H1 (cell line): ENCODE measurements around the gene CDH7. TPM values are rescaled to one million over a fixed set of nuclear protein-coding genes. Genes with fewer than 3 reads are reported as not detected.

Source experiments
- CTCF ChIA-PET: fragments of 300-600 bp; sonication (Branson Sonifier 250); formaldehyde crosslinking; loops from one replicate; lab custom pipeline; 2021; ENCODE audit not compliant: partially characterized antibody; lab: Charles Lee
- POLR2A ChIA-PET: fragments of 300-600 bp; sonication (Branson Sonifier 250); formaldehyde crosslinking; loops from one replicate; lab custom pipeline; 2021; ENCODE audit warnings: inconsistent platforms; ENCODE audit not compliant: partially characterized antibody; lab: Charles Lee
- DNase-seq, 2 experiments: peaks; one replicate each; pipeline versions ENCODE4 v3.0.0 to v3.0.0-alpha.2; 2010 to 2022; ENCODE audit warnings: low spot score in 2 of 2, low read depth in 1 of 2, mixed read lengths in 1 of 2
- FAIRE-seq: peaks from 2 replicates; lab custom pipeline; 2011; peaks lifted over from hg19 to GRCh38; lab: Jason Lieb, UNC
- H2AFZ ChIP-seq: 2 replicates; pipeline ENCODE4 v1.8.1; 2012; ENCODE audit warnings: low read length, inconsistent platforms
- H2AK5ac ChIP-seq: 2 replicates; pipeline ENCODE4 v1.6.1; 2013; ENCODE audit warnings: low read depth, low read length
- H2BK120ac ChIP-seq: replicated peaks from 2 replicates; pipeline ENCODE3; 2013; ENCODE audit warnings: low read depth, low read length, inconsistent platforms
- H2BK12ac ChIP-seq: 2 replicates; pipeline ENCODE4 v1.6.1; 2013; ENCODE audit warnings: low read depth, low read length
- H2BK15ac ChIP-seq: 2 replicates; pipeline ENCODE4 v1.6.1; 2013; ENCODE audit warnings: low read length
- H2BK20ac ChIP-seq: 2 replicates; pipeline ENCODE4 v1.6.1; 2013; ENCODE audit warnings: low read length
- H2BK5ac ChIP-seq: 2 replicates; pipeline ENCODE4 v1.6.1; 2013; ENCODE audit warnings: low read depth, low read length
- H3K14ac ChIP-seq: 2 replicates; pipeline ENCODE4 v1.6.1; 2013; ENCODE audit warnings: inconsistent platforms; ENCODE audit not compliant: insufficient read length
- H3K18ac ChIP-seq: 2 replicates; pipeline ENCODE4 v1.6.1; 2013; ENCODE audit warnings: low read length; ENCODE audit errors: extremely low read depth
- H3K23ac ChIP-seq: 2 replicates; pipeline ENCODE4 v1.6.1; 2013; ENCODE audit warnings: inconsistent platforms; ENCODE audit not compliant: insufficient read length
- H3K23me2 ChIP-seq: 2 replicates; pipeline ENCODE4 v1.6.1; 2013; ENCODE audit warnings: low read depth, low read length
- H3K27ac ChIP-seq: 2 replicates; pipeline ENCODE4 v1.6.1; 2011; ENCODE audit warnings: low read depth, low read length, inconsistent platforms
- H3K27me3 ChIP-seq, 4 experiments: replicated peaks in 1 of 4; 1 replicate in 1 of 4; 2 replicates in 3 of 4; pipeline versions ENCODE4 v1.6.1 to v1.8.1; 2011 to 2013; ENCODE audit warnings: low read length in 3 of 4, mild to moderate bottlenecking in 3 of 4, inconsistent platforms in 2 of 4, mixed read lengths in 2 of 4, moderate library complexity in 1 of 4; ENCODE audit not compliant: control insufficient read depth in 3 of 4, insufficient read depth in 3 of 4; ENCODE audit errors: extremely low read depth in 1 of 4
- H3K36me3 ChIP-seq, 4 experiments: 2 replicates each; pipeline versions ENCODE4 v1.6.1 to v1.8.1; 2011 to 2013; ENCODE audit warnings: mild to moderate bottlenecking in 4 of 4, low read length in 3 of 4, moderate library complexity in 2 of 4, control low read depth in 1 of 4, inconsistent platforms in 1 of 4; ENCODE audit not compliant: insufficient read depth in 4 of 4, control insufficient read depth in 2 of 4
- H3K4ac ChIP-seq: replicated peaks from 2 replicates; pipeline ENCODE3; 2013; ENCODE audit warnings: low read length, low read depth, mixed read lengths, inconsistent platforms; ENCODE audit not compliant: insufficient read length
- H3K4me1 ChIP-seq, 4 experiments: replicated peaks in 1 of 4; 1 replicate in 1 of 4; 2 replicates in 3 of 4; pipeline versions ENCODE4 v1.6.1 to v1.8.1; 2011 to 2013; ENCODE audit warnings: low read length in 3 of 4, inconsistent platforms in 2 of 4, mixed read lengths in 1 of 4; ENCODE audit not compliant: insufficient read depth in 4 of 4, control insufficient read depth in 3 of 4
- H3K4me2 ChIP-seq, 2 experiments: 2 replicates each; pipeline versions ENCODE4 v1.6.1 to v1.8.1; 2011 to 2013; ENCODE audit warnings: low read depth in 2 of 2, low read length in 2 of 2, control low read depth in 1 of 2, inconsistent platforms in 1 of 2, mild to moderate bottlenecking in 1 of 2; ENCODE audit not compliant: insufficient read depth in 1 of 2
- H3K4me3 ChIP-seq, 4 experiments: fragments of 200-600, 300-600 bp in 1 of 4; sonication (generic), shearing (Covaris generic), sonication (Bioruptor Twin) in 1 of 4; 2 replicates each; pipeline versions ENCODE4 v1.5.1 to v1.8.1; 2011 to 2016; ENCODE audit warnings: low read length in 4 of 4, low read depth in 3 of 4, control low read depth in 2 of 4, inconsistent platforms in 2 of 4, mild to moderate bottlenecking in 2 of 4, mixed read lengths in 1 of 4, moderate library complexity in 1 of 4; ENCODE audit not compliant: insufficient read depth in 2 of 4; ENCODE audit errors: extremely low read depth in 1 of 4
- H3K56ac ChIP-seq: replicated peaks from 2 replicates; pipeline ENCODE3; 2013; ENCODE audit warnings: low read depth, mild to moderate bottlenecking, mixed read lengths, low read length, inconsistent platforms; ENCODE audit not compliant: insufficient read length
- H3K79me1 ChIP-seq: 2 replicates; pipeline ENCODE4 v1.6.1; 2013; ENCODE audit warnings: low read depth, low read length, control low read depth
- H3K79me2 ChIP-seq, 2 experiments: 2 replicates each; pipeline versions ENCODE4 v1.6.1 to v1.8.1; 2012 to 2013; ENCODE audit warnings: low read length in 2 of 2, mild to moderate bottlenecking in 2 of 2, inconsistent platforms in 1 of 2; ENCODE audit not compliant: insufficient read depth in 2 of 2, control insufficient read depth in 1 of 2
- H3K9ac ChIP-seq, 4 experiments: replicated peaks in 1 of 4; 1 replicate in 1 of 4; 2 replicates in 3 of 4; pipeline versions ENCODE4 v1.6.1 to v1.8.1; 2011 to 2013; ENCODE audit warnings: low read depth in 3 of 4, low read length in 3 of 4, control low read depth in 2 of 4, mild to moderate bottlenecking in 2 of 4, moderate library complexity in 2 of 4, inconsistent platforms in 1 of 4; ENCODE audit errors: extremely low read depth in 1 of 4
- H3K9me3 ChIP-seq, 2 experiments: 2 replicates each; pipeline versions ENCODE4 v1.6.1 to v1.8.1; 2012 to 2013; ENCODE audit warnings: mild to moderate bottlenecking in 2 of 2, moderate library complexity in 2 of 2, control low read depth in 1 of 2, inconsistent platforms in 1 of 2, low read depth in 1 of 2, low read length in 1 of 2, mixed read lengths in 1 of 2; ENCODE audit not compliant: insufficient read depth in 2 of 2
- H4K20me1 ChIP-seq, 2 experiments: replicated peaks in 1 of 2; 2 replicates each; pipeline versions ENCODE3 to v1.8.1; 2011 to 2013; ENCODE audit warnings: inconsistent platforms in 2 of 2, low read length in 2 of 2, mild to moderate bottlenecking in 1 of 2; ENCODE audit not compliant: insufficient read depth in 2 of 2, control insufficient read depth in 1 of 2
- H4K5ac ChIP-seq: 2 replicates; pipeline ENCODE4 v1.6.1; 2013; ENCODE audit warnings: low read length, low read depth, mixed read lengths, inconsistent platforms; ENCODE audit not compliant: insufficient read length
- H4K8ac ChIP-seq: 2 replicates; pipeline ENCODE4 v1.8.0; 2013; ENCODE audit warnings: mild to moderate bottlenecking, moderate library complexity, low read length, inconsistent platforms; ENCODE audit not compliant: insufficient read depth; ENCODE audit errors: extremely low read depth
- H4K91ac ChIP-seq: replicated peaks from 2 replicates; pipeline ENCODE3; 2013; ENCODE audit warnings: low read length, mixed read lengths, inconsistent platforms; ENCODE audit not compliant: insufficient read length
- BCL11A ChIP-seq, 2 experiments: IDR thresholded peaks; one replicate each; pipeline ENCODE4 v1.6.1; 2011; ENCODE audit warnings: low read depth in 2 of 2, low read length in 2 of 2, mild to moderate bottlenecking in 2 of 2
- CBX8 ChIP-seq: fragments of 300-800, 300-1000 bp; sonication (generic); IDR thresholded peaks from 2 replicates; pipeline ENCODE4 v1.7.1; 2016; ENCODE audit warnings: low read depth, low read length, borderline replicate concordance
- CEBPB ChIP-seq: IDR thresholded peaks from 2 replicates; pipeline ENCODE4 v1.6.1; 2012; ENCODE audit warnings: low read depth, low read length
- EGR1 ChIP-seq: IDR thresholded peaks from 2 replicates; pipeline ENCODE4 v1.6.1; 2011; ENCODE audit warnings: low read depth, low read length, borderline replicate concordance
- PHF8 ChIP-seq: fragments of 200-600 bp; sonication (generic); conservative IDR thresholded peaks from 2 replicates; pipeline ENCODE4 v1.7.1; 2012; ENCODE audit warnings: low read depth, mild to moderate bottlenecking, inconsistent platforms, low read length, moderate library complexity
- ZNF274 ChIP-seq: IDR thresholded peaks from 2 replicates; pipeline ENCODE4 v1.7.0; 2012; ENCODE audit warnings: low read length, borderline replicate concordance; ENCODE audit errors: extremely low read depth
- WGBS, 2 experiments: shearing (Covaris generic) in 1 of 2; methylation state at CpG; one replicate each; pipeline versions ENCODE4 v1.1.6 to v1.1.7; 2013 to 2015; ENCODE audit warnings: low lambda C conversion rate in 2 of 2, mixed read lengths in 2 of 2, inconsistent platforms in 1 of 2, low coverage in 1 of 2, missing lambda C conversion rate in 1 of 2; ENCODE audit not compliant: insufficient replicate concordance in 2 of 2, insufficient coverage in 1 of 2, insufficient read length in 1 of 2; ENCODE audit errors: extremely low coverage in 1 of 2, missing lambda C conversion rate in 1 of 2; 5-methylcytosine and 5-hydroxymethylcytosine counted together
- polyA plus RNA-seq, 7 experiments: library from polyadenylated mRNA; depleted of rRNA in 3 of 7; stranded (reverse) in 5 of 7; unstranded in 2 of 7; fragments of >200 nt in 5 of 7; fragments of 200-250 nt in 2 of 7; gene quantifications; 1 replicate in 5 of 7; 2 replicates in 1 of 7; 4 replicates in 1 of 7; pipeline versions ENCODE4 v1.2.1 to v1.2.3, GENCODE V29; 2011 to 2013; ENCODE audit warnings: missing spikeins in 2 of 7, mixed read lengths in 2 of 7
- total RNA-seq: library from RNA; stranded (reverse); fragmentation: NEBNext Ultra II Directional; extraction: Animal tissue kit (Norgen Biotek cat#: 25700); gene quantifications from 2 replicates; pipeline ENCODE4 v1.2.1, GENCODE V29; 2021
- TF ChIP-seq, protein P1 (sequence below): IDR thresholded peaks from 2 replicates; pipeline ENCODE4 v1.6.1; 2012; ENCODE audit warnings: inconsistent platforms
- TF ChIP-seq, protein P2 (sequence below): IDR thresholded peaks from 2 replicates; pipeline ENCODE4 v1.6.1; 2011; ENCODE audit warnings: low read depth, mild to moderate bottlenecking, low read length; ENCODE audit not compliant: insufficient read depth

The CDH7 gene
- total and polyA plus RNA-seq, 2 of the 8 experiments (the other 6 are each of a cell fraction or from before 2014, with no cell fraction given) = 1.00 to 1.5 TPM

GRCh38 chr18:65876310-65876709 lies 125.5 kb downstream of the CDH7 start:
- no peak overlapping the region for H2BK20ac ChIP-seq
- no peaks in the 10 kb centered on the region for H3K79me1 ChIP-seq
- no peak overlapping the region for H2BK120ac ChIP-seq
- no peaks in the 10 kb centered on the region for H3K4me1 ChIP-seq
- no peak overlapping the region for H3K27ac ChIP-seq
- H3K36me3 ChIP-seq = no peaks in the 10 kb centered on the region
- H4K91ac ChIP-seq = no peak overlapping the region
- H3K18ac ChIP-seq = no peak overlapping the region
- no peaks in the 10 kb centered on the region for H3K9me3 ChIP-seq
- H3K27me3 ChIP-seq = no peaks in the 10 kb centered on the region
- H3K23ac ChIP-seq = no peak overlapping the region
- no peak overlapping the region for H3K4ac ChIP-seq
- H2AK5ac ChIP-seq = no peak overlapping the region
- H2BK15ac ChIP-seq = no peak overlapping the region
- DNase-seq = no peak
- no peaks in the 10 kb centered on the region for H3K79me2 ChIP-seq
- H2BK5ac ChIP-seq = no peak overlapping the region
- no peaks in the 10 kb centered on the region for H4K20me1 ChIP-seq
- CTCF ChIA-PET = interaction anchor here (0.5 kb wide), 1 partner anchor 77 kb away, joined by 4 read pairs; no protein-coding TSS in a partner anchor
- no peak overlapping the region for H4K8ac ChIP-seq
- no peak overlapping the region for H3K4me3 ChIP-seq
- no peak overlapping the region for H3K9ac ChIP-seq
- no peak overlapping the region for H2BK12ac ChIP-seq
- H3K23me2 ChIP-seq = no peaks in the 10 kb centered on the region
- H3K4me2 ChIP-seq = no peak overlapping the region
- POLR2A ChIA-PET = no interaction called here
- TF ChIP-seq EGR1 (no peak), BCL11A (IDR thresholded peaks at IDR 0.05; ENCODE audit: low read depth in 2 of 2, low read length in 2 of 2) (no peak), CBX8 (no peak), CEBPB (no peak), ZNF274 (no peak), PHF8 (no peak)
- TF ChIP-seq, protein P1, sequence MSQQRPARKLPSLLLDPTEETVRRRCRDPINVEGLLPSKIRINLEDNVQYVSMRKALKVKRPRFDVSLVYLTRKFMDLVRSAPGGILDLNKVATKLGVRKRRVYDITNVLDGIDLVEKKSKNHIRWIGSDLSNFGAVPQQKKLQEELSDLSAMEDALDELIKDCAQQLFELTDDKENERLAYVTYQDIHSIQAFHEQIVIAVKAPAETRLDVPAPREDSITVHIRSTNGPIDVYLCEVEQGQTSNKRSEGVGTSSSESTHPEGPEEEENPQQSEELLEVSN = no peak
- TF ChIP-seq, protein P2, sequence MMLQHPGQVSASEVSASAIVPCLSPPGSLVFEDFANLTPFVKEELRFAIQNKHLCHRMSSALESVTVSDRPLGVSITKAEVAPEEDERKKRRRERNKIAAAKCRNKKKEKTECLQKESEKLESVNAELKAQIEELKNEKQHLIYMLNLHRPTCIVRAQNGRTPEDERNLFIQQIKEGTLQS = no peak
- H3K56ac ChIP-seq = no peak overlapping the region
- WGBS, 2 experiments = 87% methylated on average over 3 of the region's 3 CpGs; no CpG with 5 or more reads in 1 of the 2 experiments
- H4K5ac ChIP-seq = no peak overlapping the region
- no peak for FAIRE-seq
- H2AFZ ChIP-seq = no peak overlapping the region
- no peak overlapping the region for H3K14ac ChIP-seq
